ENCODE data around the gene CDK5. TPM values are rescaled to one million over a fixed set of nuclear protein-coding genes. Genes with fewer than 3 reads are reported as not detected.

Gene CDK5
- total RNA-seq, 2 donors from 2014 or later = 13.1 to 18.5 TPM

GRCh38 chr7:151064993-151065392, 7.3 kb upstream of the CDK5 start:
- H3K4me3 ChIP-seq = no peak overlapping the region
- intact Hi-C loops (cut with DNase I) = loop anchor here (5.0 kb wide), 1 partner anchor 47 kb away; no protein-coding TSS in a partner anchor
- TF ChIP-seq, protein P1, sequence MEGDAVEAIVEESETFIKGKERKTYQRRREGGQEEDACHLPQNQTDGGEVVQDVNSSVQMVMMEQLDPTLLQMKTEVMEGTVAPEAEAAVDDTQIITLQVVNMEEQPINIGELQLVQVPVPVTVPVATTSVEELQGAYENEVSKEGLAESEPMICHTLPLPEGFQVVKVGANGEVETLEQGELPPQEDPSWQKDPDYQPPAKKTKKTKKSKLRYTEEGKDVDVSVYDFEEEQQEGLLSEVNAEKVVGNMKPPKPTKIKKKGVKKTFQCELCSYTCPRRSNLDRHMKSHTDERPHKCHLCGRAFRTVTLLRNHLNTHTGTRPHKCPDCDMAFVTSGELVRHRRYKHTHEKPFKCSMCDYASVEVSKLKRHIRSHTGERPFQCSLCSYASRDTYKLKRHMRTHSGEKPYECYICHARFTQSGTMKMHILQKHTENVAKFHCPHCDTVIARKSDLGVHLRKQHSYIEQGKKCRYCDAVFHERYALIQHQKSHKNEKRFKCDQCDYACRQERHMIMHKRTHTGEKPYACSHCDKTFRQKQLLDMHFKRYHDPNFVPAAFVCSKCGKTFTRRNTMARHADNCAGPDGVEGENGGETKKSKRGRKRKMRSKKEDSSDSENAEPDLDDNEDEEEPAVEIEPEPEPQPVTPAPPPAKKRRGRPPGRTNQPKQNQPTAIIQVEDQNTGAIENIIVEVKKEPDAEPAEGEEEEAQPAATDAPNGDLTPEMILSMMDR (IDR thresholded peaks at IDR 0.05) = no peak
- no peak for TF ChIP-seq POLR2A (IDR thresholded peaks at IDR 0.05)
- no peak for TF ChIP-seq POLR2AphosphoS5 (IDR thresholded peaks at IDR 0.05)
- peaks cover 13% of the 10 kb centered on the region for H3K4me1 ChIP-seq (replicated peaks)
- no peaks in the 10 kb centered on the region for H3K27me3 ChIP-seq (replicated peaks; ENCODE audit: insufficient read depth)
- DNase-seq (ENCODE audit: low spot score) = no peak
- no peaks in the 10 kb centered on the region for H3K9me3 ChIP-seq
- peaks cover 14 to 25% of the 10 kb centered on the region in 2 donors for H3K36me3 ChIP-seq
- WGBS = 87% methylated on average over 6 of the region's 6 CpGs
- H3K27ac ChIP-seq = no peak overlapping the region

- peaks cover 13% of the 10 kb centered on the region for H3K4me1 ChIP-seq (replicated peaks)
- no peak overlapping the region for H3K27ac ChIP-seq
- no peaks in the 10 kb centered on the region for H3K27me3 ChIP-seq (replicated peaks; ENCODE audit: insufficient read depth)
- no peak overlapping the region for H3K4me3 ChIP-seq
- DNase-seq (ENCODE audit: low spot score) = no peak
- no peaks in the 10 kb centered on the region for H3K9me3 ChIP-seq
- peaks cover 13 to 19% of the 10 kb centered on the region in 2 donors for H3K36me3 ChIP-seq
- no peak for TF ChIP-seq POLR2AphosphoS5 (IDR thresholded peaks at IDR 0.05)
- TF ChIP-seq, protein P1 (IDR thresholded peaks at IDR 0.05) = no peak
- TF ChIP-seq POLR2A (IDR thresholded peaks at IDR 0.05) = no peak
- intact Hi-C loops (cut with DNase I) = loop anchor here (5.0 kb wide), 1 partner anchor 48 kb away; no protein-coding TSS in a partner anchor
- 86% methylated on average over 8 of the region's 18 CpGs for WGBS
Measured at GRCh38 chr7:151064454-151064853, 6.8 kb upstream of the CDK5 start.

- H3K36me3 ChIP-seq = peaks cover 13 to 18% of the 10 kb centered on the region in 2 donors
- peaks cover 21% of the 10 kb centered on the region for H3K4me1 ChIP-seq (replicated peaks)
- DNase-seq (ENCODE audit: low spot score) = no peak
- peak overlapping the region in 1 of 2 donors; percentile 1 for H3K27ac ChIP-seq
- intact Hi-C loops (cut with DNase I) = loop anchor here (5.0 kb wide), 1 partner anchor 49 kb away; no protein-coding TSS in a partner anchor
- WGBS = 32% methylated on average over 9 of the region's 11 CpGs
- no peak overlapping the region for H3K4me3 ChIP-seq
- H3K27me3 ChIP-seq (replicated peaks; ENCODE audit: insufficient read depth) = no peaks in the 10 kb centered on the region
- H3K9me3 ChIP-seq = no peaks in the 10 kb centered on the region
- no peak for TF ChIP-seq POLR2A (IDR thresholded peaks at IDR 0.05)
- TF ChIP-seq, protein P1 (IDR thresholded peaks at IDR 0.05) = no peak
Measured at GRCh38 chr7:151063212-151063561, 5.5 kb upstream of the CDK5 start.

DNA sequence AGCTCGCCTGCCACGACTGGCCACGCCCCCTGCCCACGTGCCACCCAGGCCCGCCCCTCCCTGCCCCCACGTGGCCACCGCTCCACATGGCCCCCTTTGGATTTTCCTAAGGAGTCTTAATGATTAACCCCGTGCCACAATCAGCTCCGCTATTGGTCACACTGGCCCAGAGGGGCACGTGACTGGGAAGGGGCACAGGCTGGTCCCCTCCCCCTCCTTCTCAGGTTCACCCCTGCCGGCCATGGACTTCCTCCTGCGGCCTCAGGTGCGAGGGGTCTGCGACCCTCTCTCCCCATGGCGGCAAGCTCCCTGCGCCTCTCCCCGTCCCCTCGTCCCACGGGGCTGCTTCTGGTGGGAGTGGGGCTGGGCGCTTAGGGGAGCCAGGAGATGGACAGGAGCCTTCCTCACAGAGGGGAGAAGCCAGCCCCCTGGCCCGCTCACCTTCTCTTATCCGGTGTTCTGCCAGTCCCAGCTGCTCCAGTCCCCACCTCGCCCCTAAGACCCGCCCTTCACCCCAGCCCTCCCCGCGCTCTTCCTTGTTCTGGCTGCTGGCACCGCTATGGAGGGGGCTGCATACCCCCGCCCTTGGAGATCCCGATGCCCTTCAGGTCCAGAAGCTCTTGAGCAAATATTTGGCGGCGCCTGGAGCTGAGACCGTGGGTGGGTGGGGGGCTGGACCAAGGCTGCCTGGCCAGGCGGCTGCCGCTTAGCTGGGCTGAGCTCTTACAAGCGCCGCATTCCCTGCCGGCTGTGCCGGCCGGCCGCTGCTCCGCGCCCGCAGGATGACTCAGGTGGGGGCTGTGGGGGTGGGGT, 4.9 kb upstream of the CDK5 start:
- DNase-seq (ENCODE audit: low spot score) = no peak
- H3K27me3 ChIP-seq (replicated peaks; ENCODE audit: insufficient read depth) = no peaks in the 10 kb centered on the region
- H3K4me1 ChIP-seq (replicated peaks) = peaks cover 21% of the 10 kb centered on the region

More for the DNA sequence above, 4.9 kb upstream of the CDK5 start:
- Histone ChIP-seq H3K9me3 (no peaks in the 10 kb centered on the region), H3K36me3 (peaks cover 13 to 16% of the 10 kb centered on the region in 2 donors), H3K27ac (peak overlapping the region in 1 of 2 donors; percentile 22), H3K4me3 (no peak overlapping the region)
- intact Hi-C loops (cut with DNase I) = loop anchor here (5.0 kb wide), 1 partner anchor 50 kb away; no protein-coding TSS in a partner anchor
- TF ChIP-seq, protein P1 (IDR thresholded peaks at IDR 0.05) = no peak
- TF ChIP-seq POLR2AphosphoS5 (IDR thresholded peaks at IDR 0.05) (no peak), POLR2A (IDR thresholded peaks at IDR 0.05) (no peak)
- WGBS = 39% methylated on average over 43 of the region's 43 CpGs

All from prostate gland (tissue), 2 donors.